ENCODE data around the gene RAB4A. TPM values are rescaled to one million over a fixed set of nuclear protein-coding genes. Genes with fewer than 3 reads are reported as not detected.

RAB4A gene
- total and polyA plus RNA-seq, 2 of the 13 experiments (the other 11 are each of a cell fraction or from before 2014, with no cell fraction given), result 56.0 to 80.1 TPM

DNA sequence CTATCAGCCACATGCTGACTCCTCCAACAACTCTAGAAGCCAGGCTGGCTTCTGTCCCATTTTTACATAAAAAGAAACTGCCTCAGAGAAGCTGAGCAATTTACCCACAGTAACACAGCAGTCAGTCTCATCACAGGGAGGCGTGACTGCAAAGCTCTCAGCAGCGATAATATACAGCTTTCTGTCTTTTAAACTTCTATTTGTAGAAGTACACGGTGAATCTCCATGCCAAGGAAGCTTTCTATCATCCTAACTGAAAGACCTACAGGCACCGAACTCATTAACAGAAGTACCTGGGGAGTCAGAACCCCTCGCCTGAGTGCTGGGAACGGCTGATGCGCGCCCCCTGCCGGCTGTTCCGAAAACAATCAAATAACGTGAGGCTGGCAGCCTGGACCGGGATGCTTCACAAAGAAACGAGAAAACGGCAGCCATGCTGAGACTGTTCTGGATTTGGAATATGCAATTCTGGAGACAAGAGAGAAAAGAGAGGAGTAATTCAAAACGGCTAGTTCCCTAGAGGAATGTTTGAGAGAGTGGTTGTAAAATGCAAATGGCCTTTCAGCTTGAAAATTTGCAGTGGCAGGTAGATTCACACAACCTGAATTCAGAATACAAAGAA is 43.5 kb upstream of the RAB4A start (continued):
- TF ChIP-seq HDAC2 (CRISPR knock-in tag; IDR thresholded peaks at IDR 0.05) (no peak), KDM1A (CRISPR knock-in tag; IDR thresholded peaks at IDR 0.05) (0 out of 2 replicates have a peak, but pooled peaks have one; percentile 20), NR2F1 (CRISPR knock-in tag; IDR thresholded peaks at IDR 0.05) (peak in 1 of 2 experiments; percentile 40; a peak in 1 of 4 replicates), FOSL2 (CRISPR knock-in tag; IDR thresholded peaks at IDR 0.05) (peak; percentile 41; the same call in 1 of the 2 replicates), ZNF652 (CRISPR knock-in tag; IDR thresholded peaks at IDR 0.05; ENCODE audit: borderline replicate concordance, low read depth) (peak; percentile 25; the same call in 1 of the 2 replicates), ZNF350 (CRISPR knock-in tag; IDR thresholded peaks at IDR 0.05; ENCODE audit: borderline replicate concordance, low read depth) (peak; percentile 54; the same call in 1 of the 2 replicates), KAT8 (CRISPR knock-in tag; IDR thresholded peaks at IDR 0.05) (0 out of 2 replicates have a peak, but pooled peaks have one; percentile 47), ZNF124 (CRISPR knock-in tag; IDR thresholded peaks at IDR 0.05) (no peak), ZMYM3 (CRISPR knock-in tag; IDR thresholded peaks at IDR 0.05) (peak; percentile 84), SALL2 (CRISPR knock-in tag; IDR thresholded peaks at IDR 0.05) (no peak), ZSCAN12 (CRISPR knock-in tag; IDR thresholded peaks at IDR 0.05) (no peak), SMC3 (IDR thresholded peaks at IDR 0.05; ENCODE audit: low read length) (peak; percentile 89), ZNF75D (CRISPR knock-in tag; IDR thresholded peaks at IDR 0.05; ENCODE audit: borderline replicate concordance) (no peak), AKNA (CRISPR knock-in tag; IDR thresholded peaks at IDR 0.05; ENCODE audit: borderline replicate concordance) (no peak), SIN3A (IDR thresholded peaks at IDR 0.05; ENCODE audit: borderline replicate concordance, low read depth, low read length) (no peak), MIXL1 (CRISPR knock-in tag; IDR thresholded peaks at IDR 0.05) (peak; percentile 69; the same call in 1 of the 2 replicates), BHLHE40 (IDR thresholded peaks at IDR 0.05; ENCODE audit: low read length) (peak; percentile 29; the same call in 1 of the 2 replicates), TEAD3 (CRISPR knock-in tag; optimal IDR thresholded peaks at IDR 0.05; ENCODE audit: borderline replicate concordance) (peak; percentile 34), PAXIP1 (CRISPR knock-in tag; conservative IDR thresholded peaks at IDR 0.05) (no peak), HMG20A (CRISPR knock-in tag; IDR thresholded peaks at IDR 0.05; ENCODE audit: borderline replicate concordance) (no peak), RCOR2 (CRISPR knock-in tag; IDR thresholded peaks at IDR 0.05) (peak; percentile 80)
- TF ChIP-seq, protein P1, sequence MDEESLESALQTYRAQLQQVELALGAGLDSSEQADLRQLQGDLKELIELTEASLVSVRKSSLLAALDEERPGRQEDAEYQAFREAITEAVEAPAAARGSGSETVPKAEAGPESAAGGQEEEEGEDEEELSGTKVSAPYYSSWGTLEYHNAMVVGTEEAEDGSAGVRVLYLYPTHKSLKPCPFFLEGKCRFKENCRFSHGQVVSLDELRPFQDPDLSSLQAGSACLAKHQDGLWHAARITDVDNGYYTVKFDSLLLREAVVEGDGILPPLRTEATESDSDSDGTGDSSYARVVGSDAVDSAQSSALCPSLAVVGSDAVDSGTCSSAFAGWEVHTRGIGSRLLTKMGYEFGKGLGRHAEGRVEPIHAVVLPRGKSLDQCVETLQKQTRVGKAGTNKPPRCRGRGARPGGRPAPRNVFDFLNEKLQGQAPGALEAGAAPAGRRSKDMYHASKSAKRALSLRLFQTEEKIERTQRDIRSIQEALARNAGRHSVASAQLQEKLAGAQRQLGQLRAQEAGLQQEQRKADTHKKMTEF (CRISPR knock-in tag; IDR thresholded peaks at IDR 0.05), result peak; percentile 41; the same call in 1 of the 2 replicates

Measured in HepG2 (cell line).